ENCODE results near the gene ZFP92. TPM values are rescaled to one million over a fixed set of nuclear protein-coding genes. Genes with fewer than 3 reads are reported as not detected.

The ZFP92 gene
- total RNA-seq, 1 donor from 2014 or later = 1.6 TPM

GRCh38 chrX:153442463-153442862 lies 31.2 kb downstream of the ZFP92 start:
- no peak overlapping the region for H3K27ac Mint-ChIP-seq
- no peak for TF ChIP-seq CTCF (IDR thresholded peaks at IDR 0.05)
- intact Hi-C loops (cut with micrococcal nuclease) = no loop called here
- H3K36me3 Mint-ChIP-seq (ENCODE audit: low read depth) = no peaks in the 10 kb centered on the region
- CTCF ChIA-PET = no interaction called here
- DNase-seq (no peak), ATAC-seq (ENCODE audit: low read depth) (no peak)
- H3K4me3 Mint-ChIP-seq = no peak overlapping the region
- POLR2A ChIA-PET = no interaction called here
- H3K4me1 Mint-ChIP-seq = no peaks in the 10 kb centered on the region
- H3K9me3 Mint-ChIP-seq = no peaks in the 10 kb centered on the region
- peaks cover 2% of the 10 kb centered on the region for H3K27me3 Mint-ChIP-seq

GRCh38 chrX:153443476-153444332 lies 32.4 kb downstream of the ZFP92 start:
- no peak overlapping the region for H3K27ac Mint-ChIP-seq
- ATAC-seq (ENCODE audit: low read depth) (no peak), DNase-seq (no peak)
- POLR2A ChIA-PET = no interaction called here
- peaks cover 3% of the 10 kb centered on the region for H3K36me3 Mint-ChIP-seq (ENCODE audit: low read depth)
- no peaks in the 10 kb centered on the region for H3K4me1 Mint-ChIP-seq
- CTCF ChIA-PET = no interaction called here
- no peaks in the 10 kb centered on the region for H3K9me3 Mint-ChIP-seq
- peaks cover 1% of the 10 kb centered on the region for H3K27me3 Mint-ChIP-seq
- intact Hi-C loops (cut with micrococcal nuclease) = no loop called here
- TF ChIP-seq CTCF (IDR thresholded peaks at IDR 0.05) = no peak
- no peak overlapping the region for H3K4me3 Mint-ChIP-seq

GRCh38 chrX:153444333-153445011 lies 33.2 kb downstream of the ZFP92 start:
- TF ChIP-seq CTCF (IDR thresholded peaks at IDR 0.05) = no peak
- H3K9me3 Mint-ChIP-seq = no peaks in the 10 kb centered on the region
- CTCF ChIA-PET = no interaction called here
- intact Hi-C loops (cut with micrococcal nuclease) = no loop called here
- DNase-seq = no peak
- H3K27ac Mint-ChIP-seq = no peak overlapping the region
- H3K4me1 Mint-ChIP-seq = no peaks in the 10 kb centered on the region
- no peak overlapping the region for H3K4me3 Mint-ChIP-seq
- peaks cover 5% of the 10 kb centered on the region for H3K36me3 Mint-ChIP-seq (ENCODE audit: low read depth)
- POLR2A ChIA-PET = no interaction called here
- no peak for ATAC-seq (ENCODE audit: low read depth)
- H3K27me3 Mint-ChIP-seq = no peaks in the 10 kb centered on the region

GRCh38 chrX:153445106-153445855 lies 34.0 kb downstream of the ZFP92 start:
- intact Hi-C loops (cut with micrococcal nuclease) = no loop called here
- ChIA-PET POLR2A (no interaction called here), CTCF (no interaction called here)
- no peak for DNase-seq
- TF ChIP-seq CTCF (IDR thresholded peaks at IDR 0.05) = no peak
- peaks cover 10% of the 10 kb centered on the region for H3K36me3 Mint-ChIP-seq (ENCODE audit: low read depth)
- H3K9me3 Mint-ChIP-seq = no peaks in the 10 kb centered on the region
- no peaks in the 10 kb centered on the region for H3K27me3 Mint-ChIP-seq
- no peak overlapping the region for H3K27ac Mint-ChIP-seq
- H3K4me1 Mint-ChIP-seq = no peaks in the 10 kb centered on the region
- H3K4me3 Mint-ChIP-seq = no peak overlapping the region
- no peak for ATAC-seq (ENCODE audit: low read depth)

All from activated B cell treated with CpG ODN at 0.5 μM for 24 hours (primary cell).